NCI-H2196 (cell line): ENCODE results near the gene CCDC148.
"Not testable (repeated sequence)": the region's sequence is repeated elsewhere in the genome, so short reads cannot be mapped to it uniquely, and the experiment has no call there.

ENCODE experiments used
- DNase-seq: peaks from one replicate; lab custom pipeline; 2025; ENCODE audit not compliant: unreplicated experiment; lab: John Stamatoyannopoulos, UW

The CCDC148 gene

DNA sequence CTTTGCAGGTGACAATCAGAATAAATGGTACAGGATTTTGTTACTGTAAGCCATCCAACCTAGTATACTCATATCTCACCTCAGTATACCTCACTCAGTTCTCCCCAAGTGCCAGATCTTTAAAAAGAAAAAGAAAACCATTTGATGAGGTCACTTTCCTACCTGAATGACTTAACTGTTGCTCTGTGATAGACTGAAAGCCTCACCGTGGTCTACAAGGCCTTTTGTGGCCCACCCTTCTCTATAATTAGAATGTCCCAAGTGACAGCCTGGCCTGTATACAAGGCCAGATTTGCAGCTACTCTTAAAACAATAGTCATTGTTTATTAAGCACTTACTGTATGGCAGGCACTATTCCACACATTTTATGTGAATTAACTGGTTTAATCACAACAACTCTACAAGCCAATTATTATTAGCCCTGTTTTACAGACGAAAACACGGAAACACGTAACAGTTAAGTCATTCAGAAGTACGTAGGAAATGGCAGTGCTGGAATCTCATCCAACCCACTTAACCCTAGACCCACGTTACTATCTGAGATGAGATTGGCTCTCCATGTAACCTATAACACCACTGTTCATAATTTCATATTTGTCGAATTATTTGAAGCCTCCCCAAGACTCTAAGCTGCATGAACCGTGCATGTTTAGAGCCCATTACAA, 28.5 kb upstream of the CCDC148 start:
- no peak for DNase-seq

DNA sequence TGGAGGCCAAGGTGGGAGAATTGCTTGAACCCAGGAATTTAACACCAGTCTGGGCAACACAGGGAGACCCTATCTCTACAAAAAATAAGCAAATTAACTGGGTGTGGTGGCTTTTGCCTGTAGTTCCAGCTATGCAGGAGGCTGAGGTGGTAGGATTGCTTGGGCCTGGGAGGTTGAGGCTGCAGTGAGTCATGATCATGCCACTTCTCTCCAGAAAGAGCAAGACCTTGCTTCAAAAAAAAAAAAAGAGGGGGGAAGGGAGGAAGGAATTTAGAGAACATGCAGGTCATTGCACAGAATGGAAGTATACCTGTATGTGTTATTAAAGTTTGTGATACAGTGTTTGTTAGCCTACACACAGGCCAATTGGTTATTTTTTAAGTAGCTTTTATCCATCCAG, 26.0 kb upstream of the CCDC148 start:
- DNase-seq, result no peak

DNA sequence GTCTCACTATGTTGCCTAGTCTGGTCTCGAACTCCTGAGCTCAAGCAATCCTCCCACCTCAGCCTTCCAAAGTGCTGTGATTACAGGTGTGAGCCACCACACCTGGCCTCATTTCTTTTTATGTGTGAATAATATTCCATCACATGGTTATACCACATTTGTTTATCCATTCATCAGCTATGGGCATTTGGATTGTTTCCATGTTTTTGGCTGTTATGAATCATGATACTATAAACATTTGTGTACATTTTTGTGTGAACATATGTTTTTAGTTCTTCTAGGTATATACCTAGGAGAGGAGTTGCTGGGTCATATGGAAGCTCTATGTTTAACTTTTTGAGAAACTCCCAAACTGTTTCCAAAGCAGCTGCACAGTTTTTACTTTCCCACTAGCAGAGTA, 24.6 kb upstream of the CCDC148 start:
- no peak for DNase-seq

DNA sequence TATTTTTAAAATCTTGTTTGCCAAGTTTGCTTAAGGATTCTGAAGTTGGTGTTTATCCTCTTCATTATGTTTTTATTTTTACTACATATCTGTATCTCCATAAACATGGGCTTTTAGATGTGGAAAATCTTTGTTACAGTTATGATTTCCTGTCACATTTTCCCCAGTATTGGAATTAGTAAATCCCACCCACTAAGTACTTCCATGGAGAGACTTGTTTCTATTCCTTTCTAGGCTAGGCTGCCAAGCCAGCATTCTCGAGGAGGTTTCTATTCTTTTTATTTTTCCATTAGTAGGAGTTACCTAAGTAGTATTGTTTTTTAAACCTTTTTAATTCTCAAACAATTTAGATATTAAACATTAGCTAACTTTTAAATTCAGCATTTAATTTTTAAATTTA, 22.3 kb upstream of the CCDC148 start:
- no peak for DNase-seq

DNA sequence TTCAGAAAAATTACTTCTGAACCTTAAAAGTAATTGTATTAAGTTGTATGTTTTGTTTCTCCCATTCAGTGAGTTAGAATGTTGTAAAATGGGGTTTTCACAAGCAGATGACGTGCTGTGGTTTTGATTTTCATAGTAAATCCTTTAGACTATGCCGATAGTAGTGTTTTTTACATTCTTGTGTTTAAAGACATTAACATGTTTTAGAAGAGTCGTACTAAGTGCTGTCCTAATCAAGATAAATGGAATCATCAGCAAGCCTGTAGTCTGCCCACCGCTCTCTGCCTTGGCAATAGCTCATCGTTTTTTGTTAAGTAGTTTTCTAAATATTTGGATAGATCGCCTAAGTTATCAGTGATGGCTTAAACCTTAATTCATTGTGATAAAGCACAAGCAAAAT, 21.7 kb upstream of the CCDC148 start:
- DNase-seq, result no peak

DNA sequence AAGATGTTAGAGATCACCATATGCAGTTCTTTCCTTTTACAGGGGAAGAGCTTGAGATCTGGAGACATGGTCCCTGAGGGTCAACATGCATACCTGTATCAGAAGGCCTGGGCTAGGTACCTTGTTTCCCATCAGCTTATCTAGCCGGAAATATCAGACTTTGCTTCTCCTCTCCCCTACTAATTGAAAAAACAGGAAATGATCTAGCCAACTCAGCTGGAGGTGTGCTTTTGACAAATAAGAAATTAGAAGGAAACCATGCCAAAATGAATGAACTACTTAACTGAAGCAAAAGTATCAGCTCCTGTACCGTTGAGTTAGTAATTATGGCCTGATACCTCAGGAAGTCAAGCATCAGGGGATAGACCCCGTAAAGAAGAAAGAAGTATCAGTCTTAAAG, 20.6 kb upstream of the CCDC148 start:
- DNase-seq, result no peak

DNA sequence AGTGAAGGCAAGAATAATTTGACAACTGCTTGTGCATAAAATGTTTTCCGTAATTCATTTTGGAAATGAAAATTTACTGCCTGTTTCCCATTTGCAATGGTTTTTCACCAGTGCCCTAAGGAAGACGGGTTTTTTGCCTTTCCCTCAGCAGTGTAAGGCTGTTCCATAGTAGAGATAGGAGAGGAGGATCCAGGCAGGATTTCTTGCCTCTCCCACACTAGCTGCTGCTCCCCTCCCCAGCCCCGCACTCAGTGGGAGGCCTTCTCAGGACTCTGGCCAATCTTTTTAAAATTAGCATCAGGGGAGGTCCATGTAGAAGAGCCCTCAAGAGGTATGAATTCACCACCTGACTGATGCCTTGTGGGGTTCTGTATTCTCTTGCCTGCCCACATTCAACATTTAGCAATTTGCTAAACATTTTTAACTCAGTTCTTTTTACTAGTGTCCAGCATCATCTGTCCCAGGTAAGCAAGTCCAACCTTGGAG, 18.0 kb upstream of the CCDC148 start:
- not testable (repeated sequence) for DNase-seq

DNA sequence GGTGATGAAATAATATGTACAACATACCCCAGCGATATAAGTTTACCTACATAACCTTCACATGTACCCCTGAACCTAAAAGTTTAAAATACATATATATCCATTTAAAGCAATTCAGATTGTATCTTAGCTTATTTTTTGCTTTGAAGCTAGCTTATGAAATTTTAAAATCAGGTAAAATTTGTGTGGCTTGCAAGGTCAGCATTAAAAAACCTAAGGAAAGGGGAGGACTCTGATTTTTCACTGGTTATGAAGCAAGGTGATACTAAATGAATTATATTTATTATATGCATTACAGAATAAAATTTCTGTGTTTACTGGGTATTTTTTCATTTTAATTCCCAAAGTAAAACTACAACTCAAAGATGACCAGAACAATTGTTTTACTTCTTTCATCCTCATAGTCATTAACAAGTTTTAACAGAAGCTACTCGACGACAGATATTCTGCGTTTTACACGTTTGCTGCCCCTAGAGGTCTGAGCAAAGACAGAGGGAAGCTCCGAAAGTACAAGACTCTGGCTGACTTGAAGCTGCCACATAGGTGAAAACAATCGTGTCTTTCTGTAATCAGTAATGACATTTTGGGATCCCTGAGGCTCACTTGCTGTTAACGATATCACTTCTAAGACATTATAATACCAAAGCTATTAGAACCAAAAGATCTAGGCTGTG, 17.3 kb upstream of the CCDC148 start:
- no peak for DNase-seq

DNA sequence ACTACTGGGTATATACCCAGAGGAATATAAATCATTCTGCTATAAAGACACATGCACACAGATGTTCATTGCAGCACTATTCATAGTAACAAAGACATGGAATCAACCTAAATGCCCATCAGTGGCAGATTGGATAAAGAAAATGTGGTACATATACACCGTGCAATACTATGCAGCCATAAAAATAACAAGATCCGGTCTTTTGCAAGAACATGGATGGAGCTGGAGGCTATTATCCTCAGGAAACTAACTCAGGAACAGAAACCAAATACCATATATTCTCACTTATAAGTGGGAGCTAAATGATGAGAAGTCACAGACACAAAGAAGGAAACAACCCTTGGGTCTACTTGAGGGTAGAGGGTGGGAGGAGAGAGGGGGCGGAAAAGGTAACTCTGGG, 16.7 kb upstream of the CCDC148 start:
- DNase-seq, result not testable (repeated sequence)

DNA sequence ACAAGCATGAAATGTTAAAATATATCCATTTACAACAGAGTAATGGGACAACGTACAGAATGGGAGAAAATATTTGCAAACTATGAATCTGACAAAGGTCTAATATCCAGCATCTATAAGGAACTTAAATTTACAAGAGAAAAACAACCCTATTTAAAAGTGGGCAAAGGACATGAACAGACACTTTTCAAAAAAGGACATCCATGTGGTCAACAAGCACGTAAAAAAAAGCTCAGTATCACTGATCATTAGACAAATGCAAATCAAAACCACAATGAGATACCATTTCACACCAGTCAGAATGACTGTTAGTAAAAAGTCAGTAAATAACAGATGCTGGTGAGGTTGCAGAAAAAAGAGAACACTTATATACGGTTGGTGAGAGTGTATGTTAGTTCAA, 16.3 kb upstream of the CCDC148 start:
- not testable (repeated sequence) for DNase-seq

DNA sequence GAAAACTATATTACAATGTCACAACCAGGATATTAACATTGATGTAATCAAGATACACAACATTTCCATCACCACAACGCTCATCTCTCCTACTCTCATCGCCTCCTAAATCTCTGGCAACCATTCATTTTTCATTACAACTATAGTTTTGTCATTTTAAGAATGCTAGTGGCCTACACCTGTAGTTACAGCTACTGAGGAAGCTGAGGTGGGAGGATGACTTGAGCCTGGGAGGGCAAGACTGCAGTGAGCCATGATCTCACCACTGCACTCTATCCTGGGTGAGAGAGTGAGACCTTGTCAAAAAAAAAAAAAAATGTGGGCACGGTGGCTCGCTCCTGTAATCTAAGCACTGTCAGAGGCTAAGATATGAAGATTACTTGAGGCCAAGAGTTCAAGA, 10.7 kb upstream of the CCDC148 start:
- DNase-seq, result no peak

DNA sequence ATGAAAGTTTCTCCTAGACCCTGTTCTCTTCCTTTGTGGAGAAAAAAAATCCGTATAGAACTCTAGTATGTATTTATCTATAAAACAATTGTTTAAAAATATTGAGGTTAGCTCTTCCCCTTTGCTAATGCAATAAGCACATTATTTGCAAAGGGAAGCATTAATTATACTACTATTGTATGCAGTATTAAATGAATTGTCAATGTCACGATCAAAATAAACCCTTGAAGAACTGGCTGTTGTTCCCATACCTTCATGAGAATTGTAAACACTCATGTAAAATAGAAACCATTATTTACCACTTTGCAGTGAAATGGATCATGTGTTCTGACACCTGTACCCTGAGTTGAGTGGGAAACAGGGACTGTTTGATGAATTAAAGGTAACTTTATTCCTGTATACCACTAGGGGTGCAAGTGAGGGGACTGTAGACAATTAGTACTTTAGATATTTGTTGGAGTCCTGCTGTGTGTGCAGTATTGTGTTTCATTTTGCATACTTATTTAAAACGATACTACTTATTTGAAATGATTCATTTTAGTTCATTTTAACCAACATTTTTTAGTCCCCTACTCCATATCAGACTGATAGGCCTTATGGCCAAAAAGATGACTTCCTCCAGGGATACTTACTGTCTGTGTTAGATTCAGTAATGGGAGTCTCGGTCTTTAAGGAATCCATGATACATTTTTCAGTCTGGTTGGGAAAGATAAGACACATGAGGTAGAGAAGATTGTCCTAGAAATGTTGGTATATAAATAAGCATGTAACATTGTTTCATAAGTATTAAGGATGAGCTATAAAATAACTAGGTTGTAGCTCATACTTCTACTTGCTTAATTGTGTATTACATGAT, 8.1 kb upstream of the CCDC148 start:
- DNase-seq, result no peak

DNA sequence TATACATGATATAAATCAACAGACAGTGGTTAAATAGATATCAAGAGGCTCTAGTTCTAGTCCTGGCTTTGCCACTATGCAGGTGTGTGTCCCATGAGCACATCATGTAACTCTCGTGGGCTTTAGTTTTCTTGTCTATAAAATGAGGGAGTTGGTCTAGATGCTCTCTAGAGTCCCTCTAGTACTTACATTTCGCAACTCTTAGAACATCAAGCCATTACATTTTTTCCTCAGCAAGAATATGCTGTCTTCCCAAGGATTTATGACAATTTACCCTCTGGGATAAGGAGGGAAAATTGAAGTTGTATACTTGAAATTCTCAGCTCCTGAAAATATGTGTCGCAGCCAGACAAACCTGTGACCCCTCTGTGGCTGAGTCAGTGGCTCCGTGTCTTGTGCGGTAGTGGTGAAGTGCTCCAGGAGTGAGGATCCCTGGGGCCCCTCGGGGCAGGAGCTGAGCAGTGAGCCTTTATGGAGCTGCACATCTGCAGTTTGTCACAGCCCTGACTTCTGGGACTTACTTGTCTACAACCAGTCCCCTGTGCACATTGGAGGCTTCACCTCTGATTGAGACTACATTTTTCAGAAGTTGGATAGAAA, 7.0 kb upstream of the CCDC148 start:
- DNase-seq, result no peak

DNA sequence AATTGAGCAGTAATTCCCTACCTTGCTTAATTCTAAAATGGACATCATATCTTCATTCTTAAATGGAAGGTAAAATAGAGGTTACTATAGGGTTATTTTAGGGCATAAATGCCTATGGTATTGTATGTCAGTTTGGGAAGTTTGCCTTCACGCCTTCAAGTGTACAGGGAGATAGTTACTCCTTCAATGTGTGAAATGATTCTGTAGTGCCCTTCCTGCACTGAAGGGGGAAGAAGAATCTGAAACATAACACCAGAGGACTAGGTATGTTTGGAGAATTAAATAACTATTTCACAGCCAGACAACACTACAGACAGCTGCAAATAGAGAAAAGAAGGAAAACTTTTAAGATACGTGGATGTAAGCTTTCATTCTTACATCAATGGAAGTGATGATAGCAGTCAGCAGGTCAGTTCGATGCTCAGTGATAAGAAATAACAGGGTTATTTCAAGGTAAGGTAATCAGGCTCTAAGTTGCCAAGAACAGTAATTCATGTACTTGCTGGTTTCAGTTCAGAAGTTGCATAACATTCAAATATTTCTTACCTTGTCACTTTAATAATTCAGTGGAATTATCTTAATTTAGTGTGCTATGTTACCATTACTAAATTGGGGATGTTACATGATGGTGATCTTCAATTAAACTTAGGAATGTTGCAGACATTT, 4.2 kb upstream of the CCDC148 start:
- no peak for DNase-seq

DNA sequence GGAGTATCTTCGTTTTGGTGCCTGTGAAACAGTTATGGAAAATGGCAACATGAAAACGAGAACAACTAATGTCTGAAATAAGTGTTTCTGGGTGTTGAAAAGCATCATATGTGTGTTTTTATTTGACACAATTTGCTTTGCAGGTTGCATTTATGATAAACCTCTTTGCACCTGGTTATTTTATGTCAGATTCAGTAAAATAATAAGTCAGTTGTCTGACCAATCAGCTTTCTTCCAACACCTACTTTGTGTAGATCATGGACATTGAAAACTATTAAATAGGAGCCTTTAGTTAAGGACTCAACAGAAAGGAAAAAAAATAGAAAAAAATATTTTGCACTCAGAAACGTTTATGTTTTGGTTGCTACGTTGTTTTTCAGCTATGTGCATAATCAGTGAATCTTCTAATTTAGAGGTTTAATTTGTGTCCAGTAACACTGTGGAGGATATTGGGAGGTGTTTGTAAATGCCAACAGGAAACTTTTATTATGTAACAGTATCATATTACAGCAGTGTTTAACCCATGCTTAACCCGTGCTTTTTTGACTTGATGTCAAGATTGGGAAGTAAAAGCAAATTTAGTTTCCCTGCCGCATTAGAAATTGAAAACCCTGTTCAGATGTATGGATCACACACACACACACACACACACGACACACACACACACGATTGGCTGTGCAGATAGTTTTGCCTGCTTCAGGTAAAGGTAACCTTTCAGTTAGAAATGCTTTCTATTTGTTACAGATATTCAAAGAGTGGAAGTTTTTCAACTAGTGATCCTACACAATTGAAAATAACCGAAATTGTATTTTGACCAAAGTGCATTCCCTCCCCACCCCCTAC, 2.8 kb upstream of the CCDC148 start:
- no peak for DNase-seq

DNA sequence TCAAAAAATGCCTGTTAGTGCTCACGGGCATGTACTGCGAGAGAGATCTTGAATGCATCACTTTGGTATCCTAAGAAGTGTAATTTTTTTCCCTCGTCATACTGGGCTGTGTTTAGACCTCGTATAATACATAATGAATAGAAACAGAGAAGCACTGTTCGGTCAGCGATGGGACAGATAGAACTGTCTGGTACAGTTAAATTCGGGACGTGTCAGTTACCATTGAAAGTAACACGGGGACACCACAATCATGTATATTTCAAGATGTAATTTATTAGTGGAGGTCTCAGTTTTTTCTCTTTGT, 2.0 kb upstream of the CCDC148 start:
- DNase-seq, result no peak

DNA sequence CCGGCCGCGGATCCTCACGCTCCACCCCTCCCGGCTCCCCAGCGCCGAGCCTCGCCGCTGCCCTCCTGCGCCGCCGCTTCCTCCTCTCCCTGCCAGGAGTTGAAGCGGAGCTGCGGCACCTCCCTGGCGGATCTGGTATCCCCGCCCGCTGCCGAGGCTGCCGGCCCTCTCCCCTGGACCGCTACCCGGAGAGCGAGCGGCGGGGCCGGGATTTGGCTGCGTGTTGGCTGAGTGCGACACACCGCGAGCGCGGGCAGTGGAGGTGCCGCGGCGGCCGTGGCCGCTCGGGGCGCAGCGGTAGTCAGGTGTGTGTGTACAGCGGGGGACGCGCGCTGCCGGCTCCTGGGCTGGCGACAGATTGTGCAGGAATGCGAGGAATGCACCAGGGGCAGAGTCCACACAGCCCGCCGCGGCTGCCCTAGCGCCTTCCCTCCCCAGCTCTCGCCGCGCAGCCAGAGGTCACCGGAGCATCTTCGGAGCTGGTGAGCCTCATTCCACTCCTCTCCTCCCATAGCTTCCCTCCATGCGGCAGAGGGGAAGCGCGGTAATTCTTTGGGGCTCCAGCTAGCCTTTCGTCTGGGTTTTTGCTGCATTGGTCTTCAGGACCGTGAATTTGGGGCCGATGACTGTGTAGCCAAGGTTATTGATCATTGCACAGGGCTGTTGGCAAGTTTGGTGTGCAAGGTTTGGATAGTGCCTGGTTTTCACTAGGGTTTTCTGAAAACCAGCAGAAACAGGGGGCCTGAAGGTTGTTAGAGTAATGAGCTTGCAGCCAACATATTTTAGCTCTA, 1.5 kb upstream of the CCDC148 start:
- DNase-seq, result peak; percentile 54

DNA sequence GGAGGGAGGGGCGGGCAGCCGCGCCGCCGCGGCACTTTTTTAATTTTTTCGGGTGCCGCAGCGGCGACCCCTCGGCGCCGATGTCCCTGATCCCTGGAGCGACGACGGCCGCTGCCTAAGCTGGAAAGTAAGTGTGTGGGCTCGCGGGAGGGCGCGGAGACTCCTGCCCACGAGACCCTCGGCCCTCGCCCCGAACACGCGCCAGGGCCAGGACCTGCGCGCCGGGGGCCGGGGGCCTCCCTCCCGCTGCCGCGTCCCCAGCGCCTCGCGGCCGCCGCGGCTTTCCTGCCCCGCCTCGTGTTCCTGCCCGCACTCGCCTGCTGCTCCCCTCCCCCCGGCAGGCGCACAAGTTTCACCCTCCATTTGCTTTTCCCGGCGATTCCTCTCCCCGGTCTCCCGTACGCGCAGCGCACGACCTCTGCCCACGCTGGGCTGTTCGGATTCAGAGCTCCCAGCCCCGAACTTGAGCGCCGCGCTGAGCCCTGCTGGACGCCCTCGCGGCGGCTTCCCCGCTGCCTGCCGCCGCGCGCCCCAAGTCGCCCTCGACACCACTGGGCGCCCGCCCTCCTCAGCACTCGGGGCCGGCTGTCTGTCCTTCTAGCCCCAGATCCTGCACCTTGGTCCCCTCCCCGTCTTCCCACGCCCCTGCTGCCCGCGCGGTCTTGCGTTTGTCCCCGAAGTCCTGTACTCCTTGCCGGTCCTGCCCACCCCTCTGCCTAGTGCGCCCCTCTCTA, 706 bp upstream of the CCDC148 start:
- DNase-seq, result peak; percentile 47

DNA sequence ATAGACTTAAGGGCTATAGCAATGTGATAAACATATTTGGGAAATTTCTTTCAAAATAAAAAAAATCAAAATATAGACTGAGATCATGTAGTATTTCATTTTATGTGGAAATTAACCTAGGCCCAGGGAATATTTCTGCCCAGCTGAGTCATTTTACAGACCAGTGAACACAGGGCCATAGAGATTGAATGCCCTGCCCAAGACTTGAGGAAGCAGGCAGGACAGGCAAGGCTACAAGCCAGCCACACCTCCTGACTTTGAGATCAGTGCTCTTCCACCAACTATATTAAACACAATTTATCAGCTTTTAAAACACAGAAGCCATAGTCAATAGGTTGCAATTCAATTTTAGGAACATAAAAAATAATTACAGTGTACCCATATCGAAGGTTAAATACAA, 12.9 kb downstream of the CCDC148 start:
- no peak for DNase-seq
